HG02571 (cell line): Measurements from ENCODE around the gene VGLL4.
"Not testable (repeated sequence)": the region's sequence is repeated elsewhere in the genome, so short reads cannot be mapped to it uniquely, and the experiment has no call there.

Experiments used
- ATAC-seq: cut with Tn5 transposase; IDR thresholded peaks from one replicate; pipeline ENCODE4 v1.9.1; 2021; ENCODE audit warnings: mild to moderate bottlenecking, moderate library complexity; ENCODE audit not compliant: unreplicated experiment

Gene VGLL4

GRCh38 chr3:11588755-11589154 lies 55.0 kb downstream of the VGLL4 start:
- ATAC-seq, result no peak

GRCh38 chr3:11588338-11588737 lies 55.4 kb downstream of the VGLL4 start:
- ATAC-seq, result no peak

- ATAC-seq, result no peak
Observed at GRCh38 chr3:11587766-11588165, 55.9 kb downstream of the VGLL4 start.

GRCh38 chr3:11584570-11584969 lies 59.1 kb downstream of the VGLL4 start:
- ATAC-seq, result no peak

GRCh38 chr3:11583638-11584046 lies 60.1 kb downstream of the VGLL4 start:
- no peak for ATAC-seq

- ATAC-seq, result no peak
Observed at GRCh38 chr3:11583235-11583634, 60.5 kb downstream of the VGLL4 start.

- ATAC-seq, result no peak
Observed at GRCh38 chr3:11582191-11582968, 61.3 kb downstream of the VGLL4 start.

- no peak for ATAC-seq
Observed at GRCh38 chr3:11581237-11582190, 62.2 kb downstream of the VGLL4 start.

- ATAC-seq, result no peak
Observed at GRCh38 chr3:11580645-11581044, 63.1 kb downstream of the VGLL4 start.

GRCh38 chr3:11578169-11578568 lies 65.5 kb downstream of the VGLL4 start:
- no peak for ATAC-seq

- no peak for ATAC-seq
Observed at GRCh38 chr3:11576453-11576852, 67.3 kb downstream of the VGLL4 start.

- ATAC-seq, result no peak
Observed at GRCh38 chr3:11575677-11576076, 68.0 kb downstream of the VGLL4 start.

GRCh38 chr3:11574981-11575669 lies 68.6 kb downstream of the VGLL4 start:
- ATAC-seq, result no peak

GRCh38 chr3:11572660-11573059 lies 71.1 kb downstream of the VGLL4 start:
- not testable (repeated sequence) for ATAC-seq

- ATAC-seq, result no peak
Observed at GRCh38 chr3:11570789-11571495, 72.8 kb downstream of the VGLL4 start.

GRCh38 chr3:11570251-11570650 lies 73.5 kb downstream of the VGLL4 start:
- no peak for ATAC-seq

- ATAC-seq, result no peak
Observed at GRCh38 chr3:11569156-11569741, 74.5 kb downstream of the VGLL4 start.

- ATAC-seq, result no peak
Observed at GRCh38 chr3:11568503-11569155, 75.1 kb downstream of the VGLL4 start.

GRCh38 chr3:11567516-11568467 lies 75.9 kb downstream of the VGLL4 start:
- ATAC-seq, result no peak
